ENCODE results near the gene TBC1D24. TPM values are rescaled to one million over a fixed set of nuclear protein-coding genes. Genes with fewer than 3 reads are reported as not detected.

Gene TBC1D24
- total RNA-seq, 1 donor from 2014 or later, result 12.6 TPM

GRCh38 chr16:2459647-2460390 lies 15.1 kb upstream of the TBC1D24 start, which contains the start of gene TEDC2:
Gene TEDC2 (plus strand): TSS chr16:2460109. CDS start chr16:2460145, 36 bp downstream.
- intact Hi-C loops (cut with micrococcal nuclease), result loop anchor here (1.0 to 2.0 kb wide), 4 partner anchors 14 to 237 kb away; partner anchors contain the start of genes CCNF and E4F1
- POLR2A ChIA-PET, result interaction anchor here (0.5 to 1.5 kb wide), 13 partner anchors 9 to 319 kb away, joined by 3 to 9 read pairs (median 5); partner anchors contain the start of genes ATP6V0C, RNPS1, TBC1D24 and TRAF7
- ATAC-seq (ENCODE audit: low read depth) (peak; percentile 100), DNase-seq (peak; percentile 91)
- peaks cover 4% of the 10 kb centered on the region for H3K36me3 Mint-ChIP-seq (ENCODE audit: low read depth)
- H3K4me1 Mint-ChIP-seq, result peaks cover 9% of the 10 kb centered on the region
- H3K27me3 Mint-ChIP-seq, result no peaks in the 10 kb centered on the region
- CTCF ChIA-PET, result interaction anchor here (1.1 kb wide), 1 partner anchor 41 kb away, joined by 5 read pairs; no protein-coding TSS in a partner anchor
- peak within 1 kb of the TSS; percentile 86 for H3K4me3 Mint-ChIP-seq
- H3K9me3 Mint-ChIP-seq, result no peaks in the 10 kb centered on the region
- peak within 1 kb of the TSS; percentile 73 for H3K27ac Mint-ChIP-seq
- no peak for TF ChIP-seq CTCF (IDR thresholded peaks at IDR 0.05)

- no peaks in the 10 kb centered on the region for H3K9me3 Mint-ChIP-seq
- CTCF ChIA-PET, result interaction anchor here (1.1 kb wide), 1 partner anchor 41 kb away, joined by 5 read pairs; no protein-coding TSS in a partner anchor
- peaks cover 9% of the 10 kb centered on the region for H3K4me1 Mint-ChIP-seq
- TF ChIP-seq CTCF (IDR thresholded peaks at IDR 0.05), result no peak
- intact Hi-C loops (cut with micrococcal nuclease), result loop anchor here (1.0 to 2.0 kb wide), 3 partner anchors 14 to 237 kb away; partner anchors contain the start of genes CCNF and E4F1
- no peaks in the 10 kb centered on the region for H3K27me3 Mint-ChIP-seq
- peaks cover 4% of the 10 kb centered on the region for H3K36me3 Mint-ChIP-seq (ENCODE audit: low read depth)
- POLR2A ChIA-PET, result interaction anchor here (1.0 to 1.5 kb wide), 6 partner anchors 8 to 305 kb away, joined by 6 to 9 read pairs (median 8); partner anchors contain the start of genes ATP6V0C, TBC1D24 and TRAF7
- DNase-seq, result no peak
- H3K27ac Mint-ChIP-seq, result no peak overlapping the region
- ATAC-seq (ENCODE audit: low read depth), result no peak
- no peak overlapping the region for H3K4me3 Mint-ChIP-seq
These were observed 14.6 kb upstream of the TBC1D24 start for GRCh38 chr16:2460391-2460713.

GRCh38 chr16:2460916-2461315 lies 14.0 kb upstream of the TBC1D24 start:
- TF ChIP-seq CTCF (IDR thresholded peaks at IDR 0.05), result no peak
- Mint-ChIP-seq H3K27me3 (no peaks in the 10 kb centered on the region), H3K4me3 (no peak overlapping the region), H3K4me1 (peaks cover 9% of the 10 kb centered on the region), H3K36me3 (ENCODE audit: low read depth) (peaks cover 4% of the 10 kb centered on the region), H3K9me3 (no peaks in the 10 kb centered on the region), H3K27ac (no peak overlapping the region)
- ATAC-seq (ENCODE audit: low read depth), result no peak
- ChIA-PET CTCF (no interaction called here), POLR2A (interaction anchor here (1.5 kb wide), 1 partner anchor 21 kb away, joined by 9 read pairs; no protein-coding TSS in a partner anchor)
- intact Hi-C loops (cut with micrococcal nuclease), result loop anchor here (1.0 to 2.0 kb wide), 3 partner anchors 13 to 238 kb away; partner anchors contain the start of genes CCNF and E4F1
- no peak for DNase-seq

- ChIA-PET POLR2A (no interaction called here), CTCF (no interaction called here)
- Mint-ChIP-seq H3K36me3 (ENCODE audit: low read depth) (no peaks in the 10 kb centered on the region), H3K4me3 (no peak overlapping the region), H3K27ac (no peak overlapping the region), H3K27me3 (no peaks in the 10 kb centered on the region), H3K4me1 (peaks cover 16% of the 10 kb centered on the region), H3K9me3 (no peaks in the 10 kb centered on the region)
- no peak for ATAC-seq (ENCODE audit: low read depth)
- no peak for DNase-seq
- intact Hi-C loops (cut with micrococcal nuclease), result no loop called here
- no peak for TF ChIP-seq CTCF (IDR thresholded peaks at IDR 0.05)
These were observed 12.7 kb upstream of the TBC1D24 start for GRCh38 chr16:2462031-2462866.

Measured in activated B cell treated with CpG ODN at 0.5 μM for 24 hours (primary cell).